HG03432 (cell line): ENCODE data around the gene NETO2.
"Not testable (repeated sequence)": the region's sequence is repeated elsewhere in the genome, so short reads cannot be mapped to it uniquely, and the experiment has no call there.

Experiments used
- ATAC-seq: cut with Tn5 transposase; IDR thresholded peaks from one replicate; pipeline ENCODE4 v1.9.1; 2021; ENCODE audit warnings: mild to moderate bottlenecking, moderate library complexity; ENCODE audit not compliant: unreplicated experiment

NETO2 gene, protein sequence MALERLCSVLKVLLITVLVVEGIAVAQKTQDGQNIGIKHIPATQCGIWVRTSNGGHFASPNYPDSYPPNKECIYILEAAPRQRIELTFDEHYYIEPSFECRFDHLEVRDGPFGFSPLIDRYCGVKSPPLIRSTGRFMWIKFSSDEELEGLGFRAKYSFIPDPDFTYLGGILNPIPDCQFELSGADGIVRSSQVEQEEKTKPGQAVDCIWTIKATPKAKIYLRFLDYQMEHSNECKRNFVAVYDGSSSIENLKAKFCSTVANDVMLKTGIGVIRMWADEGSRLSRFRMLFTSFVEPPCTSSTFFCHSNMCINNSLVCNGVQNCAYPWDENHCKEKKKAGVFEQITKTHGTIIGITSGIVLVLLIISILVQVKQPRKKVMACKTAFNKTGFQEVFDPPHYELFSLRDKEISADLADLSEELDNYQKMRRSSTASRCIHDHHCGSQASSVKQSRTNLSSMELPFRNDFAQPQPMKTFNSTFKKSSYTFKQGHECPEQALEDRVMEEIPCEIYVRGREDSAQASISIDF

DNA sequence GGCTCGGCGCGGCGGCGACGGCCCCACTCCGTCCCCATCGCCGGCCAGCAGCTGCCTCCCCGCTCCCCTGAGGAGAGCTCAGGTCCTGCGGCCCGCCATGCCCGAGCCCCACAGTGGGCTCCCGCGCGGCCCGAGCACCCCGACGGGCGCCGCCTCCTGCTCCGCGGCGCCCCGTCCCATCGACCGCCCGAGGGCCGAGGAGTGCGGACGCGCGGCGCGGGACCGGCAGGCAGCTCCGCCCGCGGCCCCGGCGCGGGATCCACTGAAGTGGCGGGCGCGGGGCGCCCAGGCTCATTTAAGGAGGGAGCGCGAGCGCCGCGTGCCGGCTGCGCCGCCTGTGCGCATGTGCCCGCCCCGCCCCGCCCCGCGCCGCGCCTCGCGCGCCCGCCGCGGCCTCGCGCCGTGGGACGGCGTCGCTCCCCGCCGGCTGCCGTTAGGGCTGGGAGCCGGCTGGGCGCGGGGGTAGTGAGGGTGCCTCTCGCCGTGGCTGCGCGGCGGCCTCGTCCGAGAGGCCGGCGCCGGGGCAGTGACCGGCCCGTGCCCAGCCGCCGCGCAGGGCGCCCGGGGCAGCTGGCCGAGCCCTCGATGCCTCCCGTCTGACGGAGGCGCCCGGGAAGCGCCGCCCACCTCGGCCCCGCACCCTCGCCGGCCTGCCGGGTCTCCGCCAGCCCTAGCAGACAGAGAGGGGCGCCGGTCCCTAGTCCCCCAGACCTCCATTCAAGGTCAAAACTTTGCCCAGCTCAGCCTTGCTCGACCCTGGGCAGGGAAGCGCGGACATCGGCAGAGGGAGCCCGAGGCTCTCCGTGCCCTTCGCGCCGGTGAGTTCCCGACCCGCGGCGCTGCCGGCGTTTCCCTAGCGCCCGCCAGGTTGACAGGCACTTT, at the start of gene NETO2:
TSS of gene NETO2 (minus strand) at position 269 of the 882 bp plus-strand sequence. CDS start 333 bp downstream, outside the sequence.
- ATAC-seq, result peak; percentile 64

DNA sequence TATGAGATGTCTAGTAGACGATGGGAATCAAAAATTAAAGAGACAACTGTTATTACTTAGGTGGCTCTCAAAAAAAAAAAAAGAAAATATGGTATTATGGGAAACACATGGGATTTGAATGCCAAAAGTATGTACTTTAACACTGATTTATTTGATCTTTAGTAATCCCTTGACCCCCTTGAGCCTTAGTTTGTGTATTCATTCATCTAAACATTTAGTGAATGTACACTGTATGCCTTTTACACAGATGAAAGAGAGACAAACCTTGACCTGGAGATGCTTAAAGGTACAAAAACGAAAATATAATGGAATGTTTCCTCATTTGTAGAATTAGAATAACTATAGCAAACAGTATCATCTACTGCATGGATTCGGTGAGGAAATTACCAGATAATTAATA, 38.6 kb upstream of the NETO2 start:
- ATAC-seq, result no peak

DNA sequence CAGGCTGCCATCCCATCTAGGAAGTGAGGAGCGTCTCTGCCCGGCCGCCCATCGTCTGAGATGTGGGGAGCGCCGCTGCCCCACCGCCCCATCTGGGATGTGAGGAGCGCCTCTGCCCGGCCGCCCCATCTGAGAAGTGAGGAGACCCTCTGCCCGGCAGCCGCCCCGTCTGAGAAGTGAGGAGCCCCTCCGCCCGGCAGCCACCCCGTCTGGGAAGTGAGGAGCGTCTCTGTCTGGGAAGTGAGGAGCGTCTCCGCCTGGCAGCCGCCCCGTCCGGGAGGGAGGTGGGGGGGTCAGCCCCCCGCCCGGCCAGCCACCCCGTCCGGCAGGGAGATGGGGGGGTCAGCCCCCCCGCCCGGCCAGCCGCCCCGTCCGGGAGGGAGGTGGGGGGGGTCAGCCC, 37.3 kb upstream of the NETO2 start:
- not testable (repeated sequence) for ATAC-seq

DNA sequence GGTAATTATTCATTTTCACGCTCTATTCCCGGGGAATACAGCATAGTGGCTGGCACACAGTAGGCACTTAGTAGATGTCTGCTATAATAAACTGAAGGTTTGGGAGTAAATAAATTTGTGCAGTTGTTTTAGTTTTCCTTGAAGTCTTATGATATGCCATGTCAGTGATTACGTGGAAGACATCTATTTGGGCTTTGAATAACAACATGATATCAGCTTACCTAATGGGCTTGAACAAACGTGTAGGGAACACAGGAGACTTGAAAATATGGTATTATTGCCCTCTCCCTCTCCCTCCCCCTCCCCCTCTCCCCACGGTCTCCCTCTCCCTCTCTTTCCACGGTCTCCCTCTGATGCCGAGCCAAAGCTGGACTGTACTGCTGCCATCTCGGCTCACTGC, 36.3 kb upstream of the NETO2 start:
- ATAC-seq, result no peak

DNA sequence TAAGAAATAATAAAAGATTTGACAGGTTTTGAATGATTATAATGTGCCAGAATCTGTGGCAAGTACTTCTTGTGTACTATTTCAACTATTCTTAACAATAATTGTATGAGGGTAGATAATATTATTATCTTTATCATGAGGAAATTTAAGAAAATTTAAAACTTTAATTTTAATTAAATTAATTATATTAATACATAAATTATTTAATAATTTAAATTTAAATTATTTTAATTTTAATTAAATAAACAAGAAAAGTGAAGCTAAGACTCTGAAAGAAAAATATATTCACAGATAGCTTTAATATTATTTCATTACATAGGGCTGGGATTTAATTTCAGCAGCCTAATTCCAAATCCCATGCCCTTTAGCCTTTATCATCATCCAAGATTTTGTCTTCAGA, 31.4 kb upstream of the NETO2 start:
- ATAC-seq, result no peak

DNA sequence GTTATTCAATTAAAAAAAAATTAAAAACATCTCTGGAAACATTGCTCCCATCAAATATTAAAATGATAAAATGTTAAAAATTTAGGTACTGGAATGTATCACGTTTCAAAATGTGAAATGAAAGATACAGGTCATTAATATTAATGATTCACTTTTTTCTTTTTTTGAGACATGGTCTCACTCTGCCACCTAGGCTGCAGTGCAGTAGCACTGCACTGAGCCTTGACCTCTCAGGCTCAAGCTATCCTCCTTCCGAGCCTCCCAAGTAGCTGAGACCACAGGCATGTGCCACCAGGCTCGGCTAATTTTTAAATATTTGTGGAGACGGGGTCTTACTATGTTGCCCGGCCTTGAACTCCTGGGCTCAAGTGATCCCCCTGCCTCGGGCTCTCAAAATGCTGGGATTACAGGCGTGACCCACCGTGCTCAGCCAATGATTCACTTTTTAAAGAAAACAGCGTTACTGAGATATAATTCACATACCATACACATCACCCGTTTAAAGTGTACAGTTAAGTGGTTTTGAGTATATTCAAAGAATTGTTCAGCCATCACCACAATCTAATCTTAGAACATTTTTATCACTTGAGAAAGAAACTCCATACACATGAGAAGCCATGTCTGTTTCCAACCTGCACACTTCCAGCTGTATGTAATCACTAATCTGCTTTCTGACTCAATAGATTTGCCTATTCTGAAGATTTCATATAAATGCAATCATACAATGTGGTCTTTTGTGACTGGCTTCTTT, 19.1 kb upstream of the NETO2 start:
- ATAC-seq, result no peak

DNA sequence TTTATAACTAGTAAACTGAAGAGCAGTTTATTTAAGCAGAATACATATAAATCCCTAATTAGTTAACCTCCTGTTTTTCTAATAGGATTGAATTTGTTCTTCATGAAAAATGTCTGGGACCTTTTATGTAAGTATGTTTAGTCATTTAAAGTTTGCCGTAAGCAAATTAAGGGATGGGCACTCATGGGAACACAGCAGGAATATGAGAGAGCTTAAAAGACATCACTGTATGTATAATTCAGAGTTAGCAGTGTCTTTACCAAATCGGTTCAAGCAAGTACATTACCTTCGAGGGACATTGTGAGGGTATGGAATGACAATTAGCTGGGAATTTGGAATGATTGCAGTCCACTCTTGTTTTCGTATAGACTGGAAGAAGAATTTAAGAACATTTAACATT, 17.7 kb upstream of the NETO2 start:
- ATAC-seq, result no peak

DNA sequence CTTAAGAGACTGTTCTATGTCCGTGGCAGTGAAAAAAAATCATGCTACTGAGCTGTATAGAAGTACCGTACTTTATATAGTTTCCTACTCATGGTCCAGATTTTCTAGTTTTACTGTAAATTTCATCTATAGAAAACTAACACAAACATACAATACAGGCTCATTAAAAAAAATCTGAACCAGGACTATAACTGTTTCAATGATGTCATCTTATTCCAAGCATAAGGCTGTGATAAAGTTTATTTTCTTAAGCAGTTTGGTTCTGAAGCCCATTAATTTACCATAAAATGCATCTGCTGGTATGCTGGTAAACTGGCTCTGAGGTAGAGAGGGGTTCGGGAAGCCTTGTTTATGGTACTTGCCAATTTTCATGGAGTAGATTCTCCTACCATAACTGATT, 16.7 kb upstream of the NETO2 start:
- no peak for ATAC-seq

DNA sequence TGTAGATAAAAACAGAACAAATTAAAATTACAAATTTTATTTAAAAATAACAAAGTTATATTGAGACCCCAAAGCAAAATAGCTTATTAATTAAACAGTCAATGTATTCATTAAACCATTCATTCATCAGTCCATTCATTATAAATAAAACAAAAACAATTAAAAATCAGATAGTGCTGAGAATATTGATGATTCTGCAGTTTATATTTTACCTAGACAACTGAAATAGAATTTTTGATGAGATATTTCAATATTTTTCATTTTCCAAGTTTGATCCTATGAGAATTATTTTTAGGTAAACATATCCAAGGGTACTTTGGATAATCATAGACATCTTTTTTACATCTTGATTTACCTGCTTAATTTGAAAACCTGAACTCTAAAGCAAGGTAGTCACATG, 15.2 kb upstream of the NETO2 start:
- ATAC-seq, result no peak

DNA sequence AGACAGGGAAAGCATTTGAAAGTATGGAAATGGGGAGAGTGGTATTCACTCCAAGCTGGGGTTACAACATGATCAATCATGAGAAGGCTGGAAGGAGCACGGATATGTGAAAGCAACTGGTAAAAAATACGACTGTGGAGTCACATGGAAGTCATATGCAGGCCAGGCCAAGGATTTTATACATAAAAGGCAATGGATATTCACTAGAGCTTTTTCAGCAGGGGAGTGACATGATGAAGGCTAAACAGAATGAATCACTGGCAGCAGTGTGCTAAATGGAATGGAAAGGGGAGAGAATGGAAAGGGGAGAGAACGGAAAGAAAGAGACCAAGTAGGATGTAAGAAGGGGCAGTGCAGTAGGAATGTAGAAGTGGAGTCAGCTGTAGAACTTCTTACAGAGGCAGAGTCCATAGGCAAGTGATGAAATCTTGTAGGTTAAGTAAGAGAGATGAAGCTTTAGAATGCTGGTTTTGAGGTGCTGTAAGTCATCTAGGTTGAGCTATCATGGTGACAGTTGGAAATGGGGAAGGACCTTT, 13.0 kb upstream of the NETO2 start:
- no peak for ATAC-seq

DNA sequence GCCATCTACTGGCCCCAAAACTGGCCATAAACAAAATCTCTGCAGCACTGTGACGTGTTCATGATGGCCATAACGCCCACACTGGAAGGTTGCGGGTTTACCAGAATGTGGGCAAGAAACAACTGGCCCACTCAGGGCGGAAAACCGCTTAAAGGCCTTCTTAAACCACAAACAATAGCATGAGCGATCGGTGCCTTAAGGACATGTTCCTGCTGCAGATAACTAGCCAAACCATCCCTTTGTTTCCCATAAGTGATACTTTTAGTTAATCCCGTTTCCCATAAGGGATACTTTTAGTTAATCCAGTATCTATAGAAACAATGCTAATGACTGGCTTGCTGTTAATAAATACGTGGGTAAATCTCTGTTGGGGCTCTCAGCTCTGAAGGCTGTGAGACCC, 8.8 kb upstream of the NETO2 start:
- ATAC-seq, result not testable (repeated sequence)

DNA sequence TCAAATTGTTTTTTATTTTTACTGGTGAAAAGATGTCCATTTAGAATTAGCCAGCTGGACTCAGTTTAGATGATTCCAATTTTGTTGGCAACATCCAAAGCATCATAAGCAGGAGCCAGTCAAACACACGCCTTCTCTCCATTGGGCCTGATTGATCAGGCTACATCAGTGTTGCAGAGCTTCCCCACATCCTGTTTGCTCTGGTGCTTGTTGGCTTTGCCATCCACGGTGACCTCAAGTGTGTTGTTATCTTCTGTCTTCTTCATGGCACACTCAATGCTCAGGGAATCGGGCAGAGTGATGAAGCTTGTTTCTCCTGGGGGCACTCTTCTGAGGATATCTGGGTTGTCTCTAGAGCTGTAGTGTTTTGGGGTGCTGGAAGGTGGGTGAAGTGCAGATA, 6.3 kb upstream of the NETO2 start:
- no peak for ATAC-seq

DNA sequence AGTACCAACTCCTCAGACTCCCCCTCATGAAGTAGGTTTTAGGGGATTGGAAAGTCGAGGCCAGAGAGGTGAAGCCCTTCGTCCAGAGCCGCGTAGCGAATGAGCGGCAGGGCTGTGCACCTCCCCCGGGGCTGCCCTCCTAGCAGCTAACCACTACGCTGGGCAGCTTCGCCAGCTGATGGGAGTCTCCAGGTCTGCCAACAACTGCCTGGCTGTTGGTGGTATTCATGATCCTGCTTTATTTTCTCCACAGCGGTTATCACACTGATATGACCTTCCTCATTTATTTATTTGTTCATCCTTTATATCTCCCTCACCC, 773 bp upstream of the NETO2 start:
- no peak for ATAC-seq

DNA sequence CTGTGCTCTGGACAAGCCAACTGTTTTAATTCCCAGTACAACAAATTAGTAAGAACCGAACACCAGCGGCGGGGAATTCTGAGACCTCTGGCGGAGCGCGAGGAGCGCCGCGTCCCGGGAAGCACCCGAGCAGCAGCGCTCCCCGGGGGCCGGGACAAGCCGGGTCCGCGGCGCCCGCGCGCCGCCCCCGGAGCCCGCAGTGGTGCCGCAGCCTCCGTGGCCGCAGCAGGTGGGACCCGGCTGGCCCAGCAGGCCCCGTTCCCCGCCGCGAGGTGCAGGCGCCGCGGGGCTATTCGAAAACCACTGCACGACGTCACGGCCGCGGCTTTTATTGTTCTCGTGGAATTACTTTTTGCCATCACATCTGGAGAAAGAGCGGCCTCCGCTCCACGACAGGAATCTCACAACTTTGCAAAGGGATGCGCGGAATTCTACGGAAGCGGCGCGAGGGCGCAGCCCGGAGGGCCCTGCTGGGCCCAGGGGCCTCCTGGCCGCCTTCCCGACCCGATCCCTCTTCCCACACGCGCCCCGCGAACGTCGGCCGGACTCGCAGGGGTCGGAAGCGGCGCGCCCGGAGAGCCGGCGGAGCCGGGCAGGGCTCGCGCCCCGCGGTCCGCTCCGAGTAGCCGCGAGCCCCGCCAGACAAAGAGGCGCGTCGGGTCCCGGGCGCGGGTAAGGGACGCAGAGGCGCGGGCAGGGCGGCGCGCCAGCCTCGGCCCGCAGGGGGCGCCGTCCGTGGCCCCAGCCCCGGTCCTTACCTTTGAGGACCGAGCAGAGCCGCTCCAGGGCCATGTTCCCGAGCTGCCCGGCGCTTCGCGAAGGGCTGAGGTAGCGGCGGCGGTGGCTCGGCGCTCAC, 696 bp downstream of the NETO2 start:
- peak; percentile 77 for ATAC-seq

DNA sequence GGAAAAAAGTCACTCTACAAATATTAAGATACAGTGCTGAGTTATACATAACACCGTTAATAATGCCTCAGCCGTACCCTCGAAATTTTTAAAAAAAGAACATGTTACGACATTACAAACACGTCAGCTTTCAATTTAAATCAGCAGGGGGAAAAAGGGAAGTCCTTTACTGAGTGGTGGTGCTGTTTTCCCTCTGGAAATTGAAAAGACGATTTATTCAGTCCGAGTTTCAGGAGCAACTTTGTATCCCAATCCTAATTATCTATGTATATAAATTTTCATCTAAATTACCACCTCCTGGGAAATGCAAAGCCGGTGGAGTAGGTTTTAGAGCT, 1.3 kb downstream of the NETO2 start:
- no peak for ATAC-seq

DNA sequence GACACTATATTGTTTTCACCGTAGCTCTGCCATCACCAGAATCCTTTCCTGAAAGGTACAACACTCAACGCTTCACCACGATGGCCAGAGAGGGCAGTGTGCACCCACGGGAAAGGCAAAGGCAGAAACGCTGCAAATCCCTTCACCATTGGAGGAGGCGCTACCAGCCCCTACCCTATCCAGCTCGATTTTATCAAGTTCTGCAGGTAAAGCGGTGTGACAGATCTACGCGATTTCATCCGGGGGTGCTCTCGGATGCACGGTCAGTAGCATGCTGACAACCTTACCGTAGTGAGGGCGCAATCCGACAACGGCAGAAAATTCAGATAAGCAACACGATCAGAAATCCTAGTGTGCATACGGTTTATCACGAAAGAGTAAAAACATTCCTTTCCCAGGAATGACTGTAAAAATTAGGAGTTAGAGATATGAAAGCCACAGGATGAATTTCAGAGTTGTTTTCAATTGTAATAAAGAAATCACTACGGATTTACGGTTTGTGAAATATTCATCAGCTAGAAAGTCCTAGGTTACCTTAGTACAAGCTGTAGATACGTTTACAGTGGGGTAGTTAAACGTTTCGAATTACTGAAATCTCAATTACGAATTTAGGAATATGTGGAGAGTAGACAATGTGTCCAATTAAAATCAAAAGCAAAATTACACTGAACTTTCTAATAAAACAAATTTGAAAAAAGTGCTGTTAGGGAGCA, 1.8 kb downstream of the NETO2 start:
- peak; percentile 48 for ATAC-seq

DNA sequence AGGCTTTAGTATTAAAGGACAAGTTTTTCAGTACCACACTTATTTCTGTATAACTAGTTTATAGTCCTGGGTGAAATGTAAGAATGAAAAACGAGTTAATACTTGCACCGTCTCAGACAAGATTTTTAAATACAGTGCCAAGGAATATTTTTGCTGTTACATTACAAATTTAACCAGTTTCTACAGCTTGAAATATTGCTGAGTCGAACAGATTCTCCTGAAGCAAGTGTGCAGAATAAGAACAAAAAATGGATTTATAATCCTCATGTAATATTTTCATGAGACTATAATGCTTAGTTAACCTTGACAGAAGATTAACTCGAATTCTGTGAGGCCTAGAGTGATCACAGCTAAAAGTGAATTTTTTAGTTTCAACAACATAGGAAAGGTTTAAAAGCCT, 3.1 kb downstream of the NETO2 start:
- ATAC-seq, result no peak

DNA sequence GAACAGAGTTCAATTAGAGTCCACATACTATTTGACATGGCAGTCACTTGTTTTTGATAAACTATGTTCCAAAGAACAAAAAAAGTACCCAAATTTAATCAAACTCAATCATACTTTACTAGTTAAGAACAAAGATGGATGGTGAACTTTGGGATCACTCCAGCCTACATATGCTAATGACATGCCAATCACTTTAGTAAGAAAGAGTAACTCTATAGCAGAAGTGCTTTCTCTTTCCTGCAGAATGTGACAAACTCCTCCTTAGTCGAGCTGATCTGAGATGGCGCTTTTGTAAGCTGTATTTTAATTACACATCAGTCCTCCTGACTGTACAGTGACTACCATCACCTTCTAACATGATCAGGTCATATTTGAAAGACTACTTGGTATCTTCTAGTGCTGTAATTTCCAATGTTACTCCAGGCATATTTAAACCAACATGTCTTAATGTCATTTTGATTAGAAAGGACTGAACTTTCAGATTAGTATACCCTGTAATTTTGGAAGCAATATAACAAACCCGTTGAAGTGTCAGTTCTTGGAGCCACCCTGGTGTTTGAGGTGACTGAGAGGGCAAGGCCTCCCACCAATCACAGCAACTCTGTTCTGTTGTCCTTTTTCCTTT, 4.1 kb downstream of the NETO2 start:
- ATAC-seq, result no peak

DNA sequence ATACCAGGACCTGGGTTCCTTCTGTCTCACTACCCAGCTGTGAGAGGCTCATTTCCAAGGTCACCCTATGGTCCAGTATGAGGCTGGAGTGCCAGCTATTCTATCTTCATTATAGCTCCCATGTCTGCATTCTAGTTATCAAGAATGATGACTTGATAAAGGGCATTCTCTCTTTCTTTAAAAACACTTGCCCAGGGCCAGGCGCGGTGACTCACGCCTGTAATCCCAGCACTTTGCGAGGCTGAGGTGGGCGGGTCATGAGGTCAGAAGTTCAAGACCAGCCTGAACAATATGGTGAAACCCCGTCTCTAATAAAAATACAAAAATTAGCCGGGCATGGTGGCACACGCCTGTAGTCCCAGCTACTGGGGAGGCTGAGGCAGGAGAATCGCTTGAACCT, 5.8 kb downstream of the NETO2 start:
- ATAC-seq, result not testable (repeated sequence)
